ENCODE measurements around the gene GNG7.
"Not testable (repeated sequence)": the region's sequence is repeated elsewhere in the genome, so short reads cannot be mapped to it uniquely, and the experiment has no call there.

The GNG7 gene

GRCh38 chr19:2544576-2545415 lies 157.7 kb downstream of the GNG7 start:
- no peak overlapping the region for H3K27ac ChIP-seq (ENCODE audit: low read depth, low read length)
- H3K9me3 ChIP-seq (ENCODE audit: insufficient read depth, low read depth, low read length), result no peaks in the 10 kb centered on the region
- H3K9ac ChIP-seq (ENCODE audit: low read depth, low read length), result no peak overlapping the region
- no peaks in the 10 kb centered on the region for H3K36me3 ChIP-seq (ENCODE audit: insufficient read depth, low read length)
- 94% methylated on average over 18 of the region's 18 CpGs for WGBS
- H3K4me3 ChIP-seq (ENCODE audit: low read length), result no peak overlapping the region
- H3K27me3 ChIP-seq (ENCODE audit: insufficient read depth, low read length), result no peaks in the 10 kb centered on the region
- H3K4me1 ChIP-seq (ENCODE audit: insufficient read depth, low read length), result peaks cover 22% of the 10 kb centered on the region

- peaks cover 22% of the 10 kb centered on the region for H3K4me1 ChIP-seq (ENCODE audit: insufficient read depth, low read length)
- no peaks in the 10 kb centered on the region for H3K36me3 ChIP-seq (ENCODE audit: insufficient read depth, low read length)
- H3K27ac ChIP-seq (ENCODE audit: low read depth, low read length), result peak overlapping the region; percentile 97
- no peak overlapping the region for H3K4me3 ChIP-seq (ENCODE audit: low read length)
- no peaks in the 10 kb centered on the region for H3K27me3 ChIP-seq (ENCODE audit: insufficient read depth, low read length)
- WGBS, result 29% methylated on average over 36 of the region's 36 CpGs
- peak overlapping the region; percentile 51 for H3K9ac ChIP-seq (ENCODE audit: low read depth, low read length)
- H3K9me3 ChIP-seq (ENCODE audit: insufficient read depth, low read depth, low read length), result no peaks in the 10 kb centered on the region
Measured at GRCh38 chr19:2543463-2544442, 158.7 kb downstream of the GNG7 start.

- H3K27me3 ChIP-seq (ENCODE audit: insufficient read depth, low read length); H3K9me3 ChIP-seq (ENCODE audit: insufficient read depth, low read depth, low read length); H3K4me3 ChIP-seq (ENCODE audit: low read length); H3K36me3 ChIP-seq (ENCODE audit: insufficient read depth, low read length): not testable (repeated sequence)
- Histone ChIP-seq H3K9ac (ENCODE audit: low read depth, low read length) (peak overlapping the region; percentile 51; the same call in 1 of the 2 replicates), H3K4me1 (ENCODE audit: insufficient read depth, low read length) (peaks cover 22% of the 10 kb centered on the region), H3K27ac (ENCODE audit: low read depth, low read length) (peak overlapping the region; percentile 97)
- 44% methylated on average over 4 of the region's 4 CpGs for WGBS
Measured at GRCh38 chr19:2543072-2543462, 159.4 kb downstream of the GNG7 start.

GRCh38 chr19:2542341-2543069 lies 160.0 kb downstream of the GNG7 start:
- Histone ChIP-seq H3K36me3 (ENCODE audit: insufficient read depth, low read length) (no peaks in the 10 kb centered on the region), H3K9me3 (ENCODE audit: insufficient read depth, low read depth, low read length) (no peaks in the 10 kb centered on the region), H3K27me3 (ENCODE audit: insufficient read depth, low read length) (no peaks in the 10 kb centered on the region), H3K4me1 (ENCODE audit: insufficient read depth, low read length) (peaks cover 22% of the 10 kb centered on the region), H3K4me3 (ENCODE audit: low read length) (no peak overlapping the region), H3K9ac (ENCODE audit: low read depth, low read length) (peak overlapping the region; percentile 34; the same call in 1 of the 2 replicates), H3K27ac (ENCODE audit: low read depth, low read length) (peak overlapping the region; percentile 63; the same call in 1 of the 2 replicates)
- WGBS, result 83% methylated on average over 22 of the region's 22 CpGs

GRCh38 chr19:2540646-2541454 lies 161.6 kb downstream of the GNG7 start:
- 13% methylated on average over 35 of the region's 35 CpGs for WGBS
- H3K27me3 ChIP-seq (ENCODE audit: insufficient read depth, low read length), result no peaks in the 10 kb centered on the region
- 0 out of 2 replicates have a peak overlapping the region, but pooled peaks have one; percentile 3 for H3K4me3 ChIP-seq (ENCODE audit: low read length)
- peak overlapping the region; percentile 68 for H3K9ac ChIP-seq (ENCODE audit: low read depth, low read length)
- peaks cover 19% of the 10 kb centered on the region for H3K4me1 ChIP-seq (ENCODE audit: insufficient read depth, low read length)
- H3K9me3 ChIP-seq (ENCODE audit: insufficient read depth, low read depth, low read length), result no peaks in the 10 kb centered on the region
- peak overlapping the region; percentile 99 for H3K27ac ChIP-seq (ENCODE audit: low read depth, low read length)
- H3K36me3 ChIP-seq (ENCODE audit: insufficient read depth, low read length), result no peaks in the 10 kb centered on the region

GRCh38 chr19:2540251-2540645 lies 162.2 kb downstream of the GNG7 start:
- Histone ChIP-seq H3K4me1 (ENCODE audit: insufficient read depth, low read length) (peaks cover 19% of the 10 kb centered on the region), H3K9ac (ENCODE audit: low read depth, low read length) (peak overlapping the region; percentile 18), H3K36me3 (ENCODE audit: insufficient read depth, low read length) (no peaks in the 10 kb centered on the region), H3K27ac (ENCODE audit: low read depth, low read length) (peak overlapping the region; percentile 99), H3K9me3 (ENCODE audit: insufficient read depth, low read depth, low read length) (no peaks in the 10 kb centered on the region), H3K4me3 (ENCODE audit: low read length) (0 out of 2 replicates have a peak overlapping the region, but pooled peaks have one; percentile 3), H3K27me3 (ENCODE audit: insufficient read depth, low read length) (no peaks in the 10 kb centered on the region)
- 71% methylated on average over 12 of the region's 12 CpGs for WGBS

GRCh38 chr19:2538096-2538757 lies 164.3 kb downstream of the GNG7 start:
- no peaks in the 10 kb centered on the region for H3K36me3 ChIP-seq (ENCODE audit: insufficient read depth, low read length)
- H3K27ac ChIP-seq (ENCODE audit: low read depth, low read length), result no peak overlapping the region
- 96% methylated on average over 10 of the region's 10 CpGs for WGBS
- H3K27me3 ChIP-seq (ENCODE audit: insufficient read depth, low read length), result no peaks in the 10 kb centered on the region
- no peak overlapping the region for H3K9ac ChIP-seq (ENCODE audit: low read depth, low read length)
- peaks cover 12% of the 10 kb centered on the region for H3K4me1 ChIP-seq (ENCODE audit: insufficient read depth, low read length)
- H3K9me3 ChIP-seq (ENCODE audit: insufficient read depth, low read depth, low read length), result peaks cover 11% of the 10 kb centered on the region
- H3K4me3 ChIP-seq (ENCODE audit: low read length), result no peak overlapping the region

- 88% methylated on average over 9 of the region's 9 CpGs for WGBS
- H3K27ac ChIP-seq (ENCODE audit: low read depth, low read length); H3K9ac ChIP-seq (ENCODE audit: low read depth, low read length); H3K36me3 ChIP-seq (ENCODE audit: insufficient read depth, low read length); H3K4me1 ChIP-seq (ENCODE audit: insufficient read depth, low read length); H3K4me3 ChIP-seq (ENCODE audit: low read length); H3K27me3 ChIP-seq (ENCODE audit: insufficient read depth, low read length): not testable (repeated sequence)
- peaks cover 11% of the 10 kb centered on the region for H3K9me3 ChIP-seq (ENCODE audit: insufficient read depth, low read depth, low read length)
Measured at GRCh38 chr19:2537584-2537983, 164.9 kb downstream of the GNG7 start.

- Histone ChIP-seq H3K4me1 (ENCODE audit: insufficient read depth, low read length) (0 out of 2 replicates have a peak, but pooled peaks cover 3% of the 10 kb centered on the region), H3K9ac (ENCODE audit: low read depth, low read length) (no peak overlapping the region), H3K4me3 (ENCODE audit: low read length) (no peak overlapping the region), H3K9me3 (ENCODE audit: insufficient read depth, low read depth, low read length) (peaks cover 11% of the 10 kb centered on the region), H3K27me3 (ENCODE audit: insufficient read depth, low read length) (no peaks in the 10 kb centered on the region), H3K36me3 (ENCODE audit: insufficient read depth, low read length) (no peaks in the 10 kb centered on the region), H3K27ac (ENCODE audit: low read depth, low read length) (no peak overlapping the region)
- WGBS, result 92% methylated on average over 12 of the region's 12 CpGs
Measured at GRCh38 chr19:2536461-2536860, 166.0 kb downstream of the GNG7 start.

Data from HUES64 (cell line).